ENCODE results near the gene LDLRAD1.
"Not testable (repeated sequence)": the region's sequence is repeated elsewhere in the genome, so short reads cannot be mapped to it uniquely, and the experiment has no call there.

The LDLRAD1 gene

GRCh38 chr1:53992085-53992874 is 25.7 kb downstream of the LDLRAD1 start:
- DNase-seq = no peak

- no peak for DNase-seq
Observed at GRCh38 chr1:53987880-53988279, 30.1 kb downstream of the LDLRAD1 start.

- DNase-seq = no peak
Observed at GRCh38 chr1:53986458-53986857, 31.5 kb downstream of the LDLRAD1 start.

GRCh38 chr1:53984726-53985125 is 33.3 kb downstream of the LDLRAD1 start:
- DNase-seq = no peak

- no peak for DNase-seq
Observed at GRCh38 chr1:53982763-53983104, 35.3 kb downstream of the LDLRAD1 start.

GRCh38 chr1:53982034-53982762 is 35.8 kb downstream of the LDLRAD1 start:
- peak in 1 of 2 donors; percentile 16 for DNase-seq

- DNase-seq = no peak
Observed at GRCh38 chr1:53981220-53981619, 36.8 kb downstream of the LDLRAD1 start.

- DNase-seq = no peak
Observed at GRCh38 chr1:53979712-53980450, 38.1 kb downstream of the LDLRAD1 start.

GRCh38 chr1:53975861-53976260 is 42.1 kb downstream of the LDLRAD1 start:
- no peak for DNase-seq

GRCh38 chr1:53971718-53972117 is 46.3 kb downstream of the LDLRAD1 start:
- DNase-seq = no peak

GRCh38 chr1:53969323-53969722 is 48.7 kb downstream of the LDLRAD1 start:
- not testable (repeated sequence) for DNase-seq

- DNase-seq = no peak
Observed at GRCh38 chr1:53968125-53968513, 49.9 kb downstream of the LDLRAD1 start.

- DNase-seq = no peak
Observed at GRCh38 chr1:53967409-53968124, 50.4 kb downstream of the LDLRAD1 start.

- DNase-seq = no peak
Observed at GRCh38 chr1:53966794-53967193, 51.2 kb downstream of the LDLRAD1 start.

GRCh38 chr1:53964109-53964508 is 53.9 kb downstream of the LDLRAD1 start:
- DNase-seq = no peak

- no peak for DNase-seq
Observed at GRCh38 chr1:53963460-53963859, 54.5 kb downstream of the LDLRAD1 start.

GRCh38 chr1:53962395-53962794 is 55.6 kb downstream of the LDLRAD1 start:
- no peak for DNase-seq

GRCh38 chr1:53959664-53960250 is 58.2 kb downstream of the LDLRAD1 start:
- DNase-seq = peak in 1 of 2 donors; percentile 34
